ENCODE results near the gene DSE.

GRCh38 chr6:116424001-116424400 is 53.3 kb downstream of the DSE start:
- no peak for TF ChIP-seq POLR2A (IDR thresholded peaks at IDR 0.05)
- TF ChIP-seq CTCF (IDR thresholded peaks at IDR 0.05), result no peak
